HG02943 (cell line): ENCODE results near the gene OXGR1.
"Not testable (repeated sequence)": the region's sequence is repeated elsewhere in the genome, so short reads cannot be mapped to it uniquely, and the experiment has no call there.

Experiments used
- ATAC-seq: cut with Tn5 transposase; IDR thresholded peaks from one replicate; pipeline ENCODE4 v1.9.1; 2021; ENCODE audit warnings: mild to moderate bottlenecking, low read depth, moderate library complexity; ENCODE audit not compliant: unreplicated experiment

OXGR1 gene

DNA sequence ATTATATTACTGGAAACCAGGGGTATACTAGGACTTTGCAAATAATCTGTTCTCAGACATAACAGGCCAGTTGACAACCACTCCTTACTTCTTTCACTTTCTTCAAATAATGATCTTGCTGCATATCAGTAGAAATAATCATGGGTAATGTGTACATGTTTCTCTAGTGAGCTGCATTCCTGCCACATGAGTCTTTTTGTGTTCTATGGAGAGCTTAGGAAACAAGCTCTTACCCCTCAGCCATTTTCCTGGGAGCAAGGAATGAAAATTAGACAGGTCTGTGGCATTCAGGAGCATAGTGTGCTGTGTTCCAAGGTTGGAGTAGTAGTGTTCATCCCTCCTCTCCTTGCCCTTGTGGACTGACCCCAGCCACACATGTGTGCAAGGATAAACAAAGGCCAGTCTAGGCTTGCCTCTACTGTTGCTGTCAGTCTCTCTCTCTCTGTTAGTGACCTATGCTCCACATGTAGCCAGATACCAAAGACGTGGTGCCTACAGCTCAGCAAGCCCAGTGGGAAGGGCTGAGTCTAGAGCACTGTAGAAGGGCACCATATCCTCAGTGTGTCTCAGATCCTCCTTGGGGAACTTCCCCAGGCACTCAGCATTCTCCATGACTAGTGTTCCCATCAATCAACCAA is 11.5 kb upstream of the OXGR1 start:
- ATAC-seq, result no peak

GRCh38 chr13:97004886-97005285 is 10.6 kb upstream of the OXGR1 start:
- no peak for ATAC-seq

DNA sequence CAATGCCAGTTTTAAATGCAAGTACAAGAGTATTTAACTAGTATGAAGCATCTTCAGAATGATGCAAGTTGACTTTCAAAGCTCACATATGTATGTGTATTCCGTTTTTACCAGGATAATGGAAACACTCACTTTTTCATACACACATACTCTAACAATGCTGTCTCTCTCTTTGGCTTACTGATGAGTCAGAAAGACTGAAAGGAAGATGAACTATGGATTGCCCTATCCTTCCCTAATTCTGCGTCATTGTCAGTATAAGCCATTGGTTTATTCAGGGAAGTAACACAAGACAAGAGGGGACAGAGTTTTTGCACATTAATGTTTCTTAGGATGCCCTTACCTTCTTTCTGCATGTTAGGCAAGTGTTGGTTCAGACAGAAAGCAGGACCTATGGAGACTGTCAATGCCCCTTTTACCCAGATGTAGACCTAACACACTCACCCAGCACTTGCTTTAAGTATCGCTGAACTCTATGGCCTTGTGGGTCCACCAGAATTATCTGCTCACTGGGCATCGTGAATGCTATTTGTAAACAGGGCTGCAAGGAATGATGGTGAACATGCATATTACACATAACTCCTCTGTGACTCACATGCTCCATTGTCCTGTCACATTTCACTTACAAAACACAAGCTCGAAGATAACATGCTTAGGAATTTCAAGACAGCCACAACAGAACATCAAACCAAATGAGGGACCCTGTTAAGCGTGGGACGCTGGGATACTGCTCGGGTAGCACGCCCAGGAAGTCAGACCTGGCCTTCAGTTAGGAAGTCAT is 10.0 kb upstream of the OXGR1 start:
- ATAC-seq, result no peak

GRCh38 chr13:97003071-97003470 is 8.8 kb upstream of the OXGR1 start:
- ATAC-seq, result no peak

- no peak for ATAC-seq
Observed at GRCh38 chr13:97002581-97002980, 8.3 kb upstream of the OXGR1 start.

DNA sequence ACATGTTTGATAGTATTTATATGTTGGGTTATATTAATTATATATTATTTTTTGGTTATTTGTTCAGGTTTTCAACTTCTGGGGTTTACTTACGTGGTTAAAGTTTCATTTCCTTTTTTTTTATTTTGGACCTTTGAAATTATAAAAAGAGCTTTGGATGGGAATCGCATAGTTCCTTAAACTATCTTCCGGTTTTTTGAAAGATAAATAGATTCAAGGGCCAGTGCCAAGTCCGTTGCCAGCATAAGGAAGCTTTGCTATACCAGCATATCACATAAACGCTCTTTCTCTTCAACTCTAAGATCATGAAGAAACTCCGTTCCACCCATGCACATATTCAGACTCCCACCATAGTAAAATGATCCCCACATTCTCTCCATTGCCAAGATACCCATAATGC is 7.4 kb upstream of the OXGR1 start:
- no peak for ATAC-seq

DNA sequence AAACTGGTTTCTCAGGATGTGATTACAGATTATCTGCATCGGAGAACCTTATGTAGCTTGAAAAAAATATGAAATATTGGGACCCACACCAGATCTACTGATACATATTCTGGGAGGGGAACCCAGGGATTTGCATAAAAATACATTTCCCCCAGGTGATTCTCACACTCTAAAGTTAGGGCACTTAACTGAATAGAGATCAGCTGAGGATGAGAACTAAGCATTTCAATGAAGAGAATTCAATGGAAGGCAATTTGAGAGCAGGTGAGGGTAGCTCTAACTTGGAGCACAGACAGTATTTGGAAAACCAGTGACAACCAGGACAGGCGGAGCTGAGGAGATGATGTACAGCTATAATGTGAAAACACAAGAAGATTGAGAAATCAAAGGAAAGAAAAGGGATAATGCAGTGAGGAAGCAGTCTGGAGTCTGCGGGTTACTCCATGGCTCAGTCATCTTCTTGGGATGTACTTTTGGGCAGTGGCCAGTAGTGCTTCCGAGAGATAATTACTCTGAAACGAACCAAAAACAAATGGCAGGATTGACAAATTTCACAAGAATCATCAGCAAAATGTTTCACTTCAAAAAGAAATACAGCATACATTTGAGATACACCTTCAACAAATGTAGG is 6.1 kb upstream of the OXGR1 start:
- no peak for ATAC-seq

GRCh38 chr13:96999091-96999490 is 4.8 kb upstream of the OXGR1 start:
- no peak for ATAC-seq

DNA sequence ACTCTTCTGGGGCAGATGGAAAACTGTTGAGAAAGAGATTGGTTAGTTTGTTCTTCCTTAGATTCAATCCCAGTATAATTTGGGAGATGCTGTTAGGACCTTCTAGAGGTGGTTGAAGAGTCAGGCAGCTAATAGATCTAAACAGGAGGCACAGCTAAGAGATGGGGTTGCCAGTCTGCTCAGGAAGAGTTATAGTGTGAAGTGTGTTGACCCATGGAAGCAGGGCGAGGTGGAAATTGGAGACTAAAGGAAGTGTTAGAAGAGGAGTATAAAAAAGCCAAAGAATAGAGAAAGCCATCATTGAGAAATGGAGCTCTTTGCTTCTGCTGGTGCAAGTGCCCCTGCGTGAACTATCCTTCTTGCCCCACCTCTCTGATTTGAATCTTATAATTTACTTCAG is 3.8 kb upstream of the OXGR1 start:
- ATAC-seq, result no peak

DNA sequence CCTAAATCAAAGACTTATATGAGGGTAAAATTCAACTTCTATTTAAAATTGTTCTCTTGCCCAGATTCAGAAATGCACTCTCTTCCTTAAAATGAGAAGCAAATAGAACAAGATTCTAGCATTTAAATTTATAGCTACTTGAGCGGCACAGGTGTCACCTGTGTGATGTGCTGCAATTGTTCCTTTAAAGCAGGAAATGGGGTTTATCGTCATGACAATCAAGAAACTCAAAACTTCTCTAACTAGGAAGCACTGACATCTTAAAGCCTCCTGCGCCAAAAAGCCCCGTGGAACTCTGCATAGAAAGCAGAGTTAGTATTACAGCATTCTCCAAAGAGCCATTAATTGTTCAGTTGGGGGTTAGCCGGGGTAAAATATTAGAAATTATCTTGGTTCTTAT is 2.6 kb upstream of the OXGR1 start:
- no peak for ATAC-seq

DNA sequence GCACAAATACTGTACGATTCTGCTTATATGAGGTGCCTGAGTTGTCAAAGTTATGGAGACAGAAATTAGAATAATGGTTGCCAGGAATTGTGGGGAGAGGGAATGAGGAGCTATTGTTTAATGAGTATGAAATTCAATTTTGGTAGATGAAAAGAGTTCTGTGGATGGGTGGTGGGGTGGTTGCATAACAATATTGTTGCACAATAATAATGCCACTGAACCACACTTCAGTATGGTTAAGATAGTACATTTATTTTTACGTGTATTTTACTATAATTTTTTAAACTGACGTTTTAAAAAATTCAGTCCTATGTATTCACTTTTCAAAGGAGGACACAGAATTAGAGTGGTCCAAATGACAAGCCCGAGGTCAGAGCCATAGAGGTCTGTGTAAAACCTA is 1.8 kb upstream of the OXGR1 start:
- no peak for ATAC-seq

GRCh38 chr13:96994858-96995243 is 575 bp upstream of the OXGR1 start:
- ATAC-seq, result no peak

GRCh38 chr13:96993634-96994016 is 651 bp downstream of the OXGR1 start:
- no peak for ATAC-seq

GRCh38 chr13:96992633-96993032 is 1.6 kb downstream of the OXGR1 start:
- no peak for ATAC-seq

- no peak for ATAC-seq
Observed at GRCh38 chr13:96991072-96991471, 3.2 kb downstream of the OXGR1 start.

- no peak for ATAC-seq
Observed at GRCh38 chr13:96988441-96988840, 5.8 kb downstream of the OXGR1 start.

- peak; percentile 100 for ATAC-seq
Observed at GRCh38 chr13:96984051-96984508, 10.2 kb downstream of the OXGR1 start.

GRCh38 chr13:96982672-96983071 is 11.6 kb downstream of the OXGR1 start:
- ATAC-seq, result no peak

DNA sequence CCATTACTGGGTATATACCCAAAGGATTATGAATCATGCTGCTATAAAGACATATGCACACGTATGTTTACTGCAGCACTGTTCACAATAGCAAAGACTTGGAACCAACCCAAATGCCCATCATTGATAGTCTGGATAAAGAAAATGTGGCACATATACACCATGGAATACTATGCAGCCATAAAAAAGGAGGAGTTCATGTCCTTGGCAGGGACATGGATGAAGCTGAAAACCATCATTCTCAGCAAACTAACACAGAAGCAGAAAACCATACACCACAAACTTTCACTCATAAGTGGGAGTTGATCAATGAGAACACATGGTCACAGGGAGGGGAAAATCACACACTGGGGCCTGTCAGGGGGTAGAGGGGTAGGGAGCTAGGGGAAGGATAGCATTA is 14.4 kb downstream of the OXGR1 start:
- not testable (repeated sequence) for ATAC-seq

GRCh38 chr13:96968027-96968426 is 26.2 kb downstream of the OXGR1 start:
- no peak for ATAC-seq

DNA sequence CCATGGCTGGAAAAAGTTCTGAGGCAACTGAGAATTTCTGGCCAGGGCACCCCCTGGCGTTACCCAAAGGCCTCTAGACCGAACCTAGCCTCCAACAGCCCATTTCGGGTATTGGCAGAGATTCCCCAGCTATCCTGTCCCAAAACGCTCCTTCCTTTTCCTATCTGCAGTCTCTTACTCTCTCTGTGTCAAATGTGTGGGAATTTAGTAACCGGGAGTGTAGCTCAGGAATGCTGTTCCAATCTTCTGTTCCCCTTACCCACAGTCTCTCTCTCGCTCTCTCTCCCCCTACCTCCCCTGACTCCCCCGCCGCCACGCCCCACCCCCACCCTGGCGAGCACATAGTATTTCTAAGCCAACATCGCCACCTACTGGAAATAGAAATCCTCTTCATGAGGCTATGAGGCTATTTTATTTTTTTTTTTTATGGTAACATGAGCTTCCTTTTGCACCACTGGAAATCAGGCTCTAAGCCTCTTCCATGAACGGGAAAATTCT is 27.0 kb downstream of the OXGR1 start:
- no peak for ATAC-seq
